B cell (primary cell): Measurements from ENCODE around the gene MRPL24.

Experiments
- EZH2 ChIP-seq: IDR thresholded peaks from 2 replicates; pipeline ENCODE4 v1.6.1; 2012; ENCODE audit warnings: borderline replicate concordance, low read depth, mild to moderate bottlenecking, moderate library complexity, low read length; ENCODE audit not compliant: insufficient read depth, poor library complexity, severe bottlenecking
- TF ChIP-seq, protein P1 (sequence below): fragments of 200-600 bp; IDR thresholded peaks from one replicate; pipeline ENCODE4 v1.8.0; 2022; ENCODE audit warnings: antibody characterized with exemption, mild to moderate bottlenecking

DNA sequence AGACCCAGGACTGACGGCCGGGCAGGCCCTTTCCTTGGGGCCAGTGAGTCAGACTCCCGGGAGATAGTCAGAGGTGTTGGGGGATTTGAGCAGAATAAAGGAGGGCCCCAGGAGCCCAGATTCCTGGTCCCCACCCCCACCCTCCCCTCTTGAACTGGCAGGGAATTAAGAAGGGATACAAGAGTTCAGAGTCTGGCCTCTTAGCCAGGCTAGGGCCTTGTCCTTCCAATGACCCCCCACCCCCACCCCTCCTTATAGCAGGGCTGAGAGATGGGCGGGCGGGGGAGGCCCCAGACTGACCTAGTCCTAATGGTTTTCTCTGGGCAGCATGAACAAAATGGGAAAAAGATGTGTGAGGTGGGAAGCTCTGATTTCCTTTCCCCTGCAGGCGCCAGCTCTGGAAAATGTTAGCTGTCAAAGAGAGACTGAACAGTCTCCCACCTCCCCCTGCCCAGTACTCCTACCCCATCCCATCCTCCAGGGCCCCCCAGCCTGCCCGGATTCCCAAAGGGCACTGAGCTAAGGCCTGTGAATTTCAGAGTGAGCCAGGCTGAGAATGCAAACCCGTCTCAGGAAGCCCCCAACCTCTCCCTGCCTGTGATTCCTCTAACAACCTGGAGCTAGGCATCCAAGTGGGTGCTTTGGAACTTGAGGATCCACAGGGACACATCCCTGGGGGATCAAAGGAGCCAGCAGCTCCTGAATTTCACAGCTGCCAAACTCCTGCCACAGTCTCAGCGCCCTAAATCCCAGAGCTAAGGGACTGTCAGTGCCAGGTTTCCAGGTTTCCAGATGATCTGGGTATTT, 29.7 kb downstream of the MRPL24 start:
- TF ChIP-seq, protein P1, sequence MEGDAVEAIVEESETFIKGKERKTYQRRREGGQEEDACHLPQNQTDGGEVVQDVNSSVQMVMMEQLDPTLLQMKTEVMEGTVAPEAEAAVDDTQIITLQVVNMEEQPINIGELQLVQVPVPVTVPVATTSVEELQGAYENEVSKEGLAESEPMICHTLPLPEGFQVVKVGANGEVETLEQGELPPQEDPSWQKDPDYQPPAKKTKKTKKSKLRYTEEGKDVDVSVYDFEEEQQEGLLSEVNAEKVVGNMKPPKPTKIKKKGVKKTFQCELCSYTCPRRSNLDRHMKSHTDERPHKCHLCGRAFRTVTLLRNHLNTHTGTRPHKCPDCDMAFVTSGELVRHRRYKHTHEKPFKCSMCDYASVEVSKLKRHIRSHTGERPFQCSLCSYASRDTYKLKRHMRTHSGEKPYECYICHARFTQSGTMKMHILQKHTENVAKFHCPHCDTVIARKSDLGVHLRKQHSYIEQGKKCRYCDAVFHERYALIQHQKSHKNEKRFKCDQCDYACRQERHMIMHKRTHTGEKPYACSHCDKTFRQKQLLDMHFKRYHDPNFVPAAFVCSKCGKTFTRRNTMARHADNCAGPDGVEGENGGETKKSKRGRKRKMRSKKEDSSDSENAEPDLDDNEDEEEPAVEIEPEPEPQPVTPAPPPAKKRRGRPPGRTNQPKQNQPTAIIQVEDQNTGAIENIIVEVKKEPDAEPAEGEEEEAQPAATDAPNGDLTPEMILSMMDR: no peak
- no peak for TF ChIP-seq EZH2
